Adrenal gland (tissue), 5 donors: Measurements from ENCODE around the gene STT3B.

ENCODE experiments used
- POLR2A ChIP-seq, 2 donors: fragments of 450-650 bp; IDR thresholded peaks; one replicate each; pipeline ENCODE4 v1.6.1; 2017; ENCODE audit warnings: antibody characterized with exemption in 2 of 2, mild to moderate bottlenecking in 2 of 2, moderate library complexity in 1 of 2
- TF ChIP-seq, protein P1 (sequence below), 6 experiments: fragments of 450-650 bp in 4 of 6; fragments of 200-600 bp in 2 of 6; sonication (generic) in 1 of 6; IDR thresholded peaks; 1 replicate in 5 of 6; 2 replicates in 1 of 6; pipeline versions ENCODE4 v1.5.1 to v1.8.0; 2016 to 2021; ENCODE audit warnings: antibody characterized with exemption in 6 of 6, mild to moderate bottlenecking in 2 of 6, moderate library complexity in 1 of 6
- donor health status: DM: no; HTN: no; CAD: no.

DNA sequence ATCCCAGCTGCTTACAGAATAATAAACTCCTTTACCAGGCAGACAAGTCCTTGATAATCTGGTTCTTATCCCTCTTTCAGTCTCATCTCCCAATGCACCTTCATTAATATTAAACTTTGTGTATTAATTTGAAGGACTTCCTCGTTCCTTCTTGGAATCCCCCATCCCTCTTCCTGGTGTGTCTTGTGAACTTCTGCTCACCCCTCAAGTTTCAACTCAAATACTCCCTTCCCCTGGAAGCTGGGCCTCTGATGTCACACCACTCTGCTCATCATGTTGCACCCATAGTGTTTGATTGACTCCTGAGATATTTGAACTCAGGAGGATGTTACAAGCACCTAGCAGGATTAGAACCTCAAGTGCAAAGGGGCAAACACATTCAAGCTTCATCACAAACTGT lies 3.3 kb upstream of the STT3B start:
- TF ChIP-seq, protein P1, sequence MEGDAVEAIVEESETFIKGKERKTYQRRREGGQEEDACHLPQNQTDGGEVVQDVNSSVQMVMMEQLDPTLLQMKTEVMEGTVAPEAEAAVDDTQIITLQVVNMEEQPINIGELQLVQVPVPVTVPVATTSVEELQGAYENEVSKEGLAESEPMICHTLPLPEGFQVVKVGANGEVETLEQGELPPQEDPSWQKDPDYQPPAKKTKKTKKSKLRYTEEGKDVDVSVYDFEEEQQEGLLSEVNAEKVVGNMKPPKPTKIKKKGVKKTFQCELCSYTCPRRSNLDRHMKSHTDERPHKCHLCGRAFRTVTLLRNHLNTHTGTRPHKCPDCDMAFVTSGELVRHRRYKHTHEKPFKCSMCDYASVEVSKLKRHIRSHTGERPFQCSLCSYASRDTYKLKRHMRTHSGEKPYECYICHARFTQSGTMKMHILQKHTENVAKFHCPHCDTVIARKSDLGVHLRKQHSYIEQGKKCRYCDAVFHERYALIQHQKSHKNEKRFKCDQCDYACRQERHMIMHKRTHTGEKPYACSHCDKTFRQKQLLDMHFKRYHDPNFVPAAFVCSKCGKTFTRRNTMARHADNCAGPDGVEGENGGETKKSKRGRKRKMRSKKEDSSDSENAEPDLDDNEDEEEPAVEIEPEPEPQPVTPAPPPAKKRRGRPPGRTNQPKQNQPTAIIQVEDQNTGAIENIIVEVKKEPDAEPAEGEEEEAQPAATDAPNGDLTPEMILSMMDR (IDR thresholded peaks at IDR 0.05): no peak
- TF ChIP-seq POLR2A (IDR thresholded peaks at IDR 0.05): no peak
